ENCODE results near the gene HIP1. TPM values are rescaled to one million over a fixed set of nuclear protein-coding genes. Genes with fewer than 3 reads are reported as not detected.

HIP1 gene
- total and polyA plus RNA-seq, 9 of the 15 experiments (the other 6 are each of a cell fraction or from before 2014, with no cell fraction given): 2.4 to 13.7 (median 9.5) TPM

Small RNAs within 50 kb of the gene (small RNA-seq; reads per million reads assigned to genes)
- not detected for gene AC211429.1
- not detected for gene RF00019

Other genes starting within 250 kb of the HIP1 start
- not detected in 2 replicates for gene SPDYE5, start 246.6 kb downstream of the HIP1 start, total RNA-seq (2014; rRNA removed)
- gene SPDYE5, start 246.6 kb downstream of the HIP1 start, total RNA-seq (2014; rRNA removed; fragmentation: Illumina TruSeq; extraction: Trizol): 0.07 TPM in 1 of 2 replicates, not detected in the other
- gene SPDYE5, start 246.6 kb downstream of the HIP1 start, total RNA-seq (2015; rRNA removed; fragmentation: Illumina TruSeq; extraction: Trizol): not detected in 2 replicates
- gene SPDYE5, start 246.6 kb downstream of the HIP1 start, total RNA-seq (2021): 0.09 TPM in 1 of 2 replicates, not detected in the other
- gene SPDYE5, start 246.6 kb downstream of the HIP1 start, polyA plus RNA-seq (2011; rRNA removed): not detected in 2 replicates
- gene SPDYE5, start 246.6 kb downstream of the HIP1 start, polyA plus RNA-seq (2014; fragmentation: Illumina TruSeq; extraction: Trizol): not detected in 2 replicates
- under 1 TPM; 0.13 to 0.28 TPM for gene SPDYE5, start 246.6 kb downstream of the HIP1 start, polyA plus RNA-seq (2014; fragmentation: Nextera tagmentation; extraction: Ambion mirVana)
- not detected in 2 replicates for gene SPDYE5, start 246.6 kb downstream of the HIP1 start, polyA plus RNA-seq (2014; rRNA removed)
- 3.0 and 9.1 TPM in 2 replicates for gene CCL26, start 33.3 kb upstream of the HIP1 start, total RNA-seq (2014; rRNA removed)
- 5.9 and 8.9 TPM in 2 replicates for gene CCL26, start 33.3 kb upstream of the HIP1 start, total RNA-seq (2014; rRNA removed; fragmentation: Illumina TruSeq; extraction: Trizol)
- gene CCL26, start 33.3 kb upstream of the HIP1 start, total RNA-seq (2015; rRNA removed; fragmentation: Illumina TruSeq; extraction: Trizol): 8.2 and 9.1 TPM in 2 replicates
- 8.1 and 8.4 TPM in 2 replicates for gene CCL26, start 33.3 kb upstream of the HIP1 start, total RNA-seq (2021)
- 1.3 and 2.3 TPM in 2 replicates for gene CCL26, start 33.3 kb upstream of the HIP1 start, polyA plus RNA-seq (2011; rRNA removed)
- 5.5 and 7.2 TPM in 2 replicates for gene CCL26, start 33.3 kb upstream of the HIP1 start, polyA plus RNA-seq (2014; fragmentation: Illumina TruSeq; extraction: Trizol)
- 10 to 100 TPM; 21.8 to 26.8 TPM for gene CCL26, start 33.3 kb upstream of the HIP1 start, polyA plus RNA-seq (2014; fragmentation: Nextera tagmentation; extraction: Ambion mirVana)
- gene CCL26, start 33.3 kb upstream of the HIP1 start, polyA plus RNA-seq (2014; rRNA removed): 4.9 and 7.1 TPM in 2 replicates
- 0.45 and 1.0 TPM in 2 replicates for gene CCL24, start 74.9 kb upstream of the HIP1 start, total RNA-seq (2014; rRNA removed)
- gene CCL24, start 74.9 kb upstream of the HIP1 start, total RNA-seq (2014; rRNA removed; fragmentation: Illumina TruSeq; extraction: Trizol): 0.38 and 0.58 TPM in 2 replicates
- 1.8 TPM in 2 replicates for gene CCL24, start 74.9 kb upstream of the HIP1 start, total RNA-seq (2015; rRNA removed; fragmentation: Illumina TruSeq; extraction: Trizol)
- 0.45 and 0.80 TPM in 2 replicates for gene CCL24, start 74.9 kb upstream of the HIP1 start, total RNA-seq (2021)
- gene CCL24, start 74.9 kb upstream of the HIP1 start, polyA plus RNA-seq (2011; rRNA removed): 1.1 and 3.6 TPM in 2 replicates
- 1.0 TPM in 2 replicates for gene CCL24, start 74.9 kb upstream of the HIP1 start, polyA plus RNA-seq (2014; fragmentation: Illumina TruSeq; extraction: Trizol)
- gene CCL24, start 74.9 kb upstream of the HIP1 start, polyA plus RNA-seq (2014; fragmentation: Nextera tagmentation; extraction: Ambion mirVana): under 1 TPM in 1 of 2 experiments, not detected in 1; 0.85 TPM
- gene CCL24, start 74.9 kb upstream of the HIP1 start, polyA plus RNA-seq (2014; rRNA removed): 0.77 and 1.3 TPM in 2 replicates
- gene RHBDD2, start 140.1 kb upstream of the HIP1 start, total RNA-seq (2014; rRNA removed): 22.3 and 29.1 TPM in 2 replicates
- gene RHBDD2, start 140.1 kb upstream of the HIP1 start, total RNA-seq (2014; rRNA removed; fragmentation: Illumina TruSeq; extraction: Trizol): 11.0 and 11.8 TPM in 2 replicates
- gene RHBDD2, start 140.1 kb upstream of the HIP1 start, total RNA-seq (2015; rRNA removed; fragmentation: Illumina TruSeq; extraction: Trizol): 14.5 and 14.9 TPM in 2 replicates
- 33.6 and 36.7 TPM in 2 replicates for gene RHBDD2, start 140.1 kb upstream of the HIP1 start, total RNA-seq (2021)
- gene RHBDD2, start 140.1 kb upstream of the HIP1 start, polyA plus RNA-seq (2011; rRNA removed): 17.9 and 33.4 TPM in 2 replicates
- gene RHBDD2, start 140.1 kb upstream of the HIP1 start, polyA plus RNA-seq (2014; fragmentation: Illumina TruSeq; extraction: Trizol): 23.8 and 45.5 TPM in 2 replicates
- 1 to 10 TPM; 3.3 to 5.4 TPM for gene RHBDD2, start 140.1 kb upstream of the HIP1 start, polyA plus RNA-seq (2014; fragmentation: Nextera tagmentation; extraction: Ambion mirVana)
- gene RHBDD2, start 140.1 kb upstream of the HIP1 start, polyA plus RNA-seq (2014; rRNA removed): 20.1 and 20.9 TPM in 2 replicates
- 137 and 192 TPM in 2 replicates for gene POR, start 176.2 kb upstream of the HIP1 start, total RNA-seq (2014; rRNA removed)
- gene POR, start 176.2 kb upstream of the HIP1 start, total RNA-seq (2014; rRNA removed; fragmentation: Illumina TruSeq; extraction: Trizol): 36.0 and 53.7 TPM in 2 replicates
- 40.8 and 42.0 TPM in 2 replicates for gene POR, start 176.2 kb upstream of the HIP1 start, total RNA-seq (2015; rRNA removed; fragmentation: Illumina TruSeq; extraction: Trizol)
- gene POR, start 176.2 kb upstream of the HIP1 start, total RNA-seq (2021): 138 and 142 TPM in 2 replicates
- 33.8 and 51.7 TPM in 2 replicates for gene POR, start 176.2 kb upstream of the HIP1 start, polyA plus RNA-seq (2011; rRNA removed)
- 75.6 and 89.8 TPM in 2 replicates for gene POR, start 176.2 kb upstream of the HIP1 start, polyA plus RNA-seq (2014; fragmentation: Illumina TruSeq; extraction: Trizol)
- gene POR, start 176.2 kb upstream of the HIP1 start, polyA plus RNA-seq (2014; fragmentation: Nextera tagmentation; extraction: Ambion mirVana): 10 to 100 TPM in 1 of 2 experiments, 1 to 10 TPM in 1; 4.7 to 10.6 TPM
- gene POR, start 176.2 kb upstream of the HIP1 start, polyA plus RNA-seq (2014; rRNA removed): 67.5 and 76.6 TPM in 2 replicates